Fibroblast of the aortic adventitia (primary cell): ENCODE results near the gene SLC4A8. TPM values are rescaled to one million over a fixed set of nuclear protein-coding genes. Genes with fewer than 3 reads are reported as not detected.

Experiments
- DNase-seq: peaks from one replicate; pipeline ENCODE4 v3.0.0-alpha.2; 2010; ENCODE audit warnings: low read depth
- H3K4me3 ChIP-seq: 2 replicates; pipeline ENCODE4 v1.5.1; 2011; ENCODE audit warnings: low read depth, mild to moderate bottlenecking, control low read depth, low read length, moderate library complexity
- CTCF ChIP-seq: IDR thresholded peaks from 2 replicates; pipeline ENCODE4 v1.5.1; 2011; ENCODE audit warnings: mild to moderate bottlenecking, low read length, control low read depth, inconsistent platforms; ENCODE audit not compliant: insufficient read depth
- total RNA-seq: library from RNA; depleted of rRNA; stranded (reverse); fragments of >200 nt; gene quantifications from 2 replicates; pipeline ENCODE4 v1.2.3, GENCODE V29; 2012; ENCODE audit warnings: low replicate concordance

SLC4A8 gene
- total RNA-seq, 1 donor = 8.4 TPM

- DNase-seq = no peak
- no peak for TF ChIP-seq CTCF
- no peak overlapping the region for H3K4me3 ChIP-seq
Measured at GRCh38 chr12:51540996-51541395, 116.4 kb downstream of the SLC4A8 start.

- no peak overlapping the region for H3K4me3 ChIP-seq
- TF ChIP-seq CTCF = no peak
- DNase-seq = no peak
Measured at GRCh38 chr12:51546097-51546496, 121.5 kb downstream of the SLC4A8 start.

GRCh38 chr12:51547606-51548005 is 123.0 kb downstream of the SLC4A8 start:
- DNase-seq = no peak
- no peak for TF ChIP-seq CTCF
- H3K4me3 ChIP-seq = no peak overlapping the region

- TF ChIP-seq CTCF = no peak
- H3K4me3 ChIP-seq = no peak overlapping the region
- DNase-seq = no peak
Measured at GRCh38 chr12:51548241-51548640, 123.6 kb downstream of the SLC4A8 start.

- DNase-seq = no peak
- TF ChIP-seq CTCF = no peak
- no peak overlapping the region for H3K4me3 ChIP-seq
Measured at GRCh38 chr12:51549637-51550036, 125.0 kb downstream of the SLC4A8 start.

Other genes with a start within 250 kb of the SLC4A8 start
- gene POU6F1, start 206.8 kb upstream of the SLC4A8 start, total RNA-seq = 3.5 and 5.7 TPM in 2 replicates
- 58.1 and 125 TPM in 2 replicates for gene DAZAP2, start 186.0 kb upstream of the SLC4A8 start, total RNA-seq
- gene SMAGP, start 154.4 kb upstream of the SLC4A8 start, total RNA-seq = 9.6 and 29.3 TPM in 2 replicates
- gene BIN2, start 100.7 kb upstream of the SLC4A8 start, total RNA-seq = under 0.01 TPM in 1 of 2 replicates, not detected in the other
- 0.25 TPM in 1 of 2 replicates, not detected in the other for gene CELA1, start 78.2 kb upstream of the SLC4A8 start, total RNA-seq
- 0.74 and 22.1 TPM in 2 replicates for gene GALNT6, start 33.4 kb upstream of the SLC4A8 start, total RNA-seq
- 7.9 and 17.2 TPM in 2 replicates for gene SCN8A, start 166.4 kb downstream of the SLC4A8 start, total RNA-seq